ENCODE data around the gene MYLK. TPM values are rescaled to one million over a fixed set of nuclear protein-coding genes. Genes with fewer than 3 reads are reported as not detected.
A peak's percentile ranks its signal among the peaks of the same experiment; 100 is the strongest.

MYLK gene
- total and polyA plus RNA-seq, 2 of the 4 experiments (the other 2 are of a cell fraction) = 299 to 484 TPM

GRCh38 chr3:123788710-123789109, 95.4 kb downstream of the MYLK start:
- peak overlapping the region; percentile 84 for H3K23ac ChIP-seq (ENCODE audit: low read depth, low read length)
- H2AK9ac ChIP-seq (replicated peaks; ENCODE audit: low read depth, low read length, poor library complexity) = peak overlapping the region; percentile 26
- peak; percentile 61 for DNase-seq
- intact Hi-C loops (cut with micrococcal nuclease) (no loop called here), in situ Hi-C loops (cut with MboI; ENCODE audit: low sequenced_read_pairs) (no loop called here), dilution Hi-C loops (cut with HindIII; ENCODE audit: low sequenced_read_pairs, unreplicated experiment) (no loop called here)
- ATAC-seq (ENCODE audit: low read depth) = peak; percentile 40
- BruUV-seq (replicated peaks) = no TSS peak
- no peaks in the 10 kb centered on the region for H3K27me3 ChIP-seq (ENCODE audit: control insufficient read depth, insufficient read depth, low read length)
- H2BK120ac ChIP-seq (ENCODE audit: low read depth, low read length) = peak overlapping the region; percentile 91
- WGBS, 2 experiments (ENCODE audit: extremely low coverage in 2 of 2, insufficient read length in 1 of 2) = 50% methylated on average over 2 of the region's 2 CpGs; no CpG with 5 or more reads in 1 of the 2 experiments
- H2AK5ac ChIP-seq (ENCODE audit: low read depth, low read length) = peak overlapping the region; percentile 94
- H2BK20ac ChIP-seq (ENCODE audit: low read depth, low read length) = peak overlapping the region; percentile 93
- POLR2A ChIA-PET (ENCODE audit: unreplicated experiment) = interaction anchor here (0.7 kb wide), 1 partner anchor 94 kb away, joined by 4 read pairs; no protein-coding TSS in a partner anchor
- peak overlapping the region; percentile 23 for H3K56ac ChIP-seq (ENCODE audit: extremely low read depth, insufficient read depth, low read length)
- no peaks in the 10 kb centered on the region for H3K9me3 ChIP-seq (ENCODE audit: control insufficient read depth, insufficient read depth, low read length)
- H4K8ac ChIP-seq (ENCODE audit: low read depth in 2 of 2, low read length in 2 of 2) = peak overlapping the region; percentile 76 to 88
- peak overlapping the region; percentile 95 for H3K4ac ChIP-seq (ENCODE audit: low read depth, low read length)
- peaks cover 55% of the 10 kb centered on the region for H3K36me3 ChIP-seq (ENCODE audit: control insufficient read depth, insufficient read depth, low read length)
- H3K4me1 ChIP-seq (ENCODE audit: control insufficient read depth, insufficient read depth, low read length) = peaks cover 45% of the 10 kb centered on the region
- no peaks in the 10 kb centered on the region for H4K20me1 ChIP-seq (ENCODE audit: insufficient read depth, low read length)
- H3K27ac ChIP-seq (ENCODE audit: insufficient read depth, low read length) = peak overlapping the region; percentile 81
- peak overlapping the region; percentile 54 for H2AFZ ChIP-seq (replicated peaks; ENCODE audit: low read length, poor library complexity)
- CTCF ChIA-PET = interaction anchor here (0.8 kb wide), 1 partner anchor 30 kb away, joined by 3 read pairs; no protein-coding TSS in a partner anchor
- H2BK15ac ChIP-seq (ENCODE audit: low read depth, low read length) = peak overlapping the region; percentile 74; the same call in 2 of the 3 replicates
- peak overlapping the region; percentile 97 for H2BK5ac ChIP-seq (ENCODE audit: low read depth, low read length, poor library complexity, severe bottlenecking)
- peak overlapping the region; percentile 87 for H4K5ac ChIP-seq (ENCODE audit: low read depth, low read length)
- H3K14ac ChIP-seq (replicated peaks; ENCODE audit: low read depth, low read length) = peak overlapping the region; percentile 73
- TF ChIP-seq RCOR1 (IDR thresholded peaks at IDR 0.05; ENCODE audit: insufficient replicate concordance, low read length) (no peak), POLR2A (IDR thresholded peaks at IDR 0.05; ENCODE audit: low read depth, low read length) (no peak), CHD1 (IDR thresholded peaks at IDR 0.05; ENCODE audit: low read depth, low read length) (no peak), FOS (IDR thresholded peaks at IDR 0.05; ENCODE audit: low read depth, low read length) (0 out of 2 replicates have a peak, but pooled peaks have one; percentile 5), USF2 (IDR thresholded peaks at IDR 0.05; ENCODE audit: low read depth, low read length) (no peak), NFE2L2 (IDR thresholded peaks at IDR 0.05; ENCODE audit: low read depth, low read length) (no peak), CEBPB (IDR thresholded peaks at IDR 0.05; ENCODE audit: low read depth, low read length) (no peak), MAZ (IDR thresholded peaks at IDR 0.05; ENCODE audit: borderline replicate concordance, low read depth, low read length) (no peak), BHLHE40 (IDR thresholded peaks at IDR 0.05; ENCODE audit: low read depth, low read length) (no peak), CTCF (conservative IDR thresholded peaks at IDR 0.05; ENCODE audit: low read depth, low read length) (no peak), RAD21 (IDR thresholded peaks at IDR 0.05; ENCODE audit: low read length) (peak; percentile 15; the same call in 1 of the 2 replicates), RFX5 (IDR thresholded peaks at IDR 0.05; ENCODE audit: low read depth, low read length) (no peak), SMC3 (IDR thresholded peaks at IDR 0.05; ENCODE audit: low read depth, low read length) (no peak), MAFK (IDR thresholded peaks at IDR 0.05; ENCODE audit: low read depth, low read length) (no peak)
- peak overlapping the region; percentile 94 for H4K91ac ChIP-seq (ENCODE audit: insufficient read depth, low read depth, low read length)
- peak overlapping the region; percentile 47; the same call in 1 of the 2 replicates for H3K9ac ChIP-seq (ENCODE audit: low read depth, low read length)
- no peak overlapping the region for H3K4me2 ChIP-seq (ENCODE audit: low read depth, low read length)
- H3K9me1 ChIP-seq (ENCODE audit: insufficient read depth, low read length) = peaks cover 45% of the 10 kb centered on the region
- H3K18ac ChIP-seq (ENCODE audit: low read depth, low read length) = peak overlapping the region; percentile 59
- peaks cover 37 to 83% of the 10 kb centered on the region in 2 experiments for H3K79me1 ChIP-seq (ENCODE audit: low read depth in 1 of 2, low read length in 2 of 2)
- no peak overlapping the region for H3K4me3 ChIP-seq (ENCODE audit: insufficient read depth, low read depth, low read length)

Measured in IMR-90 (cell line).